CD8-positive, alpha-beta memory T cell (primary cell): ENCODE measurements around the gene GATAD2B. TPM values are rescaled to one million over a fixed set of nuclear protein-coding genes. Genes with fewer than 3 reads are reported as not detected.
"Not testable (repeated sequence)": the region's sequence is repeated elsewhere in the genome, so short reads cannot be mapped to it uniquely, and the experiment has no call there.

Source experiments
- CTCF ChIA-PET: fragments of 350-600 bp; sonication (Branson Sonifier 250); formaldehyde crosslinking; loops from one replicate; lab custom pipeline; 2021; ENCODE audit warnings: antibody characterized with exemption; lab: Charles Lee
- POLR2A ChIA-PET: fragments of 350-600 bp; sonication (Branson Sonifier 250); formaldehyde crosslinking; loops from one replicate; lab custom pipeline; 2021; ENCODE audit warnings: antibody characterized with exemption; lab: Charles Lee
- DNase-seq, 5 donors: peaks; one replicate each; pipeline versions ENCODE4 v3.0.0 to v3.0.0-alpha.2; 2020 to 2022; ENCODE audit warnings: mixed read lengths in 1 of 5
- H3K27ac ChIP-seq: one replicate; pipeline ENCODE4 v1.7.0; 2013; ENCODE audit warnings: low read depth, mild to moderate bottlenecking, low read length, moderate library complexity
- H3K27me3 ChIP-seq: 2 replicates; pipeline ENCODE4 v1.7.0; 2013; ENCODE audit warnings: low read length, mild to moderate bottlenecking; ENCODE audit not compliant: insufficient read depth, poor library complexity, severe bottlenecking
- H3K36me3 ChIP-seq: 2 replicates; pipeline ENCODE4 v1.7.0; 2013; ENCODE audit warnings: mild to moderate bottlenecking, low read length, moderate library complexity; ENCODE audit not compliant: insufficient read depth
- H3K4me1 ChIP-seq: 2 replicates; pipeline ENCODE4 v1.7.0; 2013; ENCODE audit warnings: mild to moderate bottlenecking, low read length, moderate library complexity; ENCODE audit not compliant: insufficient read depth
- H3K4me3 ChIP-seq: 2 replicates; pipeline ENCODE4 v1.7.0; 2013; ENCODE audit warnings: mild to moderate bottlenecking, low read length
- H3K9me3 ChIP-seq: 2 replicates; pipeline ENCODE4 v1.7.0; 2013; ENCODE audit warnings: mild to moderate bottlenecking, low read length
- H3K27ac Mint-ChIP-seq, 8 donors: one replicate each; pipeline ENCODE4 v1.8.0; 2020 to 2021; ENCODE audit warnings: mixed read lengths in 8 of 8, mild to moderate bottlenecking in 6 of 8, inconsistent platforms in 3 of 8, moderate library complexity in 3 of 8
- H3K27me3 Mint-ChIP-seq, 2 donors: one replicate each; pipeline ENCODE4 v1.8.0; 2020 to 2021; ENCODE audit warnings: mixed read lengths in 2 of 2, mild to moderate bottlenecking in 1 of 2, moderate library complexity in 1 of 2
- H3K36me3 Mint-ChIP-seq, 3 donors: one replicate each; pipeline ENCODE4 v1.8.0; 2020 to 2021; ENCODE audit warnings: mixed read lengths in 3 of 3, inconsistent platforms in 1 of 3, mild to moderate bottlenecking in 1 of 3
- H3K4me1 Mint-ChIP-seq, 3 donors: one replicate each; pipeline ENCODE4 v1.8.0; 2020 to 2021; ENCODE audit warnings: mixed read lengths in 3 of 3, inconsistent platforms in 1 of 3, mild to moderate bottlenecking in 1 of 3
- H3K4me3 Mint-ChIP-seq, 7 donors: one replicate each; pipeline ENCODE4 v1.8.0; 2020 to 2021; ENCODE audit warnings: mixed read lengths in 7 of 7, mild to moderate bottlenecking in 6 of 7, moderate library complexity in 4 of 7, inconsistent platforms in 2 of 7
- H3K9me3 Mint-ChIP-seq, 5 donors: one replicate each; pipeline ENCODE4 v1.8.0; 2020 to 2022; ENCODE audit warnings: mixed read lengths in 5 of 5, mild to moderate bottlenecking in 3 of 5, moderate library complexity in 2 of 5, inconsistent platforms in 1 of 5
- polyA plus RNA-seq: library from polyadenylated mRNA; unstranded; fragments of 300-500 nt; fragmentation: Illumina TruSeq; gene quantifications from one replicate; pipeline ENCODE4 v1.2.3, GENCODE V29; 2021
- total RNA-seq, 2 experiments: library from RNA; stranded (reverse); gene quantifications; one replicate each; pipeline ENCODE4 v1.2.3, GENCODE V29; 2021

GATAD2B gene
- total and polyA plus RNA-seq, 3 experiments from 2014 or later, result 5.6 to 71.9 (median 64.9) TPM

DNA sequence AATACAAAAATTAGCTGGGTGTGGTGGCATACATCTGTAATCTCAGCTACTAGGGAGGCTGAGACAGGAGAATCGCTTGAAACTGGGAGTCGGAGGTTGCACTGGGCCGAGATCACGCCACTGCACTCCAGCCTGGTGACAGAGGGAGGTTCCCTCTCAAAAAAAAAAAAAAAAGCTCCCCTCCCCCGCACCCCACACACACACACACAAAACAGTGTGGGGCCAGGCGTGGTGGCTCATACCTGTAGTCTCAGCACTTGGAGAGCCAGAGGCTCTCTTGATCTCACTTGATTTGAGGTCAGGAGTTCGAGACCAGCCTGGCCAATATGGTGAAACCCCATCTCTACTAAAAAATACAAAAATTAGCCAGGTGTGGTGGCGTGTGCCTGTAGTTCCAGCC lies 16.9 kb downstream of the GATAD2B start:
- Mint-ChIP-seq H3K4me1 (peaks cover 30 to 55% (median 33%) of the 10 kb centered on the region in 3 donors), H3K36me3 (peaks cover 8 to 35% (median 8%) of the 10 kb centered on the region in 3 donors), H3K27ac (peak overlapping the region in 1 of 8 donors; percentile 46)
- H3K27ac ChIP-seq, H3K27me3 ChIP-seq, H3K9me3 Mint-ChIP-seq, DNase-seq, H3K9me3 ChIP-seq, H3K4me3 Mint-ChIP-seq, H3K36me3 ChIP-seq, H3K27me3 Mint-ChIP-seq, H3K4me1 ChIP-seq, H3K4me3 ChIP-seq: not testable (repeated sequence)
- ChIA-PET CTCF (interaction anchor here (1.0 kb wide), 1 partner anchor 108 kb away, joined by 3 read pairs; no protein-coding TSS in a partner anchor), POLR2A (interaction anchor here (0.7 kb wide), 1 partner anchor 18 kb away, joined by 8 read pairs; no protein-coding TSS in a partner anchor)

DNA sequence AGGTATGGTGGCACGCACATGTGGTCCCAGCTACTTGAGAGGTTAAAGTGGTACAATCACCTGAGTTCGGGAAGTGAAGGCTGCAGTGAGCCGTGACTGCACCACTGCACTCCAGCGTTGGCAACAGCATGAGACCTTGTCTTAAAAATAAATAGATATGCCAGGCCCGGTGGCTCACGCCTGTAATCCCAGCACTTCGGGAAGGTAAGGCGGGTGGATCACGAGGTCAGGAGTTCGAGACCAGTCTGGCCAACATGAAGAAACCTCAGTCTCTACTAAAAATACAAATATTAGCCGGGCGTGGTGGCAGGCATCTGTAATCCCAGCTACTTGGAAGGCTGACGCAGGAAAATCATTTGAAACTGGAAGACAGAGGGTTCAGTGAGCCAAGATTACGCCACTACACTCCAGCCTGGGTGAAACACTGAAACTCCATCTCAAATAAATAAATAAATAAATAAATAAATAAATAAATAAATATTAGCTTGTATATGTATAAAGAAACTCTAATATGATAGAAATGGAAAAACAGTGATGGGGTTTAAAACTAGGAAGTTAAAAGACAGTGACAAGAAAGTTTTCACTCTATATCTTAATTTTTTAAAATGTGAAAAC lies 18.8 kb downstream of the GATAD2B start:
- H3K4me1 Mint-ChIP-seq, result peaks cover 35 to 59% (median 37%) of the 10 kb centered on the region in 3 donors
- no peaks in the 10 kb centered on the region for H3K9me3 ChIP-seq
- H3K36me3 Mint-ChIP-seq, result peaks cover 8 to 45% (median 10%) of the 10 kb centered on the region in 3 donors
- H3K27me3 ChIP-seq, result no peaks in the 10 kb centered on the region
- H3K27ac ChIP-seq, result no peak overlapping the region
- ChIA-PET CTCF (no interaction called here), POLR2A (no interaction called here)
- H3K4me3 Mint-ChIP-seq, result no peak overlapping the region
- H3K9me3 Mint-ChIP-seq, result no peaks in the 10 kb centered on the region
- no peaks in the 10 kb centered on the region for H3K4me1 ChIP-seq
- peaks cover 3% of the 10 kb centered on the region for H3K36me3 ChIP-seq
- H3K4me3 ChIP-seq, result no peak overlapping the region
- H3K27me3 Mint-ChIP-seq, result no peaks in the 10 kb centered on the region
- H3K27ac Mint-ChIP-seq, result no peak overlapping the region
- no peak for DNase-seq

DNA sequence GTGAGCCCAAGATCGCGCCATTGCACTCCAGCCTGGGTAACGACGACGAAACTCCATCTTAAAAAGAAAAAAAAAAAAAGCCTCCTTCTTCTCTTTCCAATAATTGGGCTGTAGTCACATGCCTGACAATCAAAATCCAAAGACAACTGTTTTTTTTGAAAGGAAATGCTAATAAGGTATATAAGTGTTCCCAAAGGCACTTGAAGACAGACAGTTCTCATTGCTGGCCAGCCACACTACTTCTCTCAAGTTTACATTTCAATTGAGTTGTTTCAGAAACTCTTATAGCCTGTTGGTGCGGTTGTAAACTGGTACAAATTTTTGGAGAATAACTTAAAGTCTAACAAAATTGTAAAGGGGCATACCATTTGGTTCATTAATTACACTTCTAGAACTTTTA lies 23.3 kb downstream of the GATAD2B start:
- Mint-ChIP-seq H3K27me3 (no peaks in the 10 kb centered on the region), H3K9me3 (no peaks in the 10 kb centered on the region), H3K4me3 (no peak overlapping the region), H3K36me3 (peaks cover 0 to 45% (median 2%) of the 10 kb centered on the region in 3 donors), H3K4me1 (peaks cover 25 to 49% (median 39%) of the 10 kb centered on the region in 3 donors), H3K27ac (peak overlapping the region in 2 of 8 donors; percentile 58 to 78)
- Histone ChIP-seq H3K27ac (no peak overlapping the region), H3K4me3 (no peak overlapping the region), H3K36me3 (peaks cover 3% of the 10 kb centered on the region), H3K9me3 (no peaks in the 10 kb centered on the region), H3K4me1 (no peaks in the 10 kb centered on the region), H3K27me3 (no peaks in the 10 kb centered on the region)
- CTCF ChIA-PET, result no interaction called here
- POLR2A ChIA-PET, result no interaction called here
- DNase-seq, result no peak

DNA sequence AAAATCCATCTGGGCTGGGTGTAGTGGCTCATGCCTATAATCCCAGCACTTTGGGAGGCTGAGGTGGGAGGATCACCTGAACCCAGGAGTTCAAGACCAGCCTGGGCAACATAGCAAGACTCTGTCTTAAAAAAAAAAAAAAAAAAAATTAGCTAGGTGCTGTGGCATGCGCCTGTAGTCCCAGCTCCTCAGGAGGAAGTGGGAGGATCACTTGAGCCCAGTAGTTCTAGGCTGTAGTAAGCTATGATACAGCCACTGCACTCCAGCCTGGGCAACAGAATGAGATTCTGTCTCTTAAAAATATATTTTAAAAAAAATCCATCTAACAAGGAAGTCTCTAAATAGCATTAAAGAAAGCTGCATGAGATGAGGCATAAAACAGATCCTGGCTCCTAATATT lies 26.9 kb downstream of the GATAD2B start:
- H3K9me3 Mint-ChIP-seq, H3K27me3 ChIP-seq, H3K4me3 ChIP-seq, CTCF ChIA-PET, POLR2A ChIA-PET, DNase-seq, H3K4me3 Mint-ChIP-seq, H3K27me3 Mint-ChIP-seq, H3K36me3 ChIP-seq, H3K4me1 ChIP-seq, H3K9me3 ChIP-seq, H3K27ac ChIP-seq: not testable (repeated sequence)
- peaks cover 0 to 58% (median 2%) of the 10 kb centered on the region in 3 donors for H3K36me3 Mint-ChIP-seq
- peak overlapping the region in 5 of 8 donors; percentile 9 to 66 (median 57) for H3K27ac Mint-ChIP-seq
- H3K4me1 Mint-ChIP-seq, result peaks cover 22 to 53% (median 28%) of the 10 kb centered on the region in 3 donors

DNA sequence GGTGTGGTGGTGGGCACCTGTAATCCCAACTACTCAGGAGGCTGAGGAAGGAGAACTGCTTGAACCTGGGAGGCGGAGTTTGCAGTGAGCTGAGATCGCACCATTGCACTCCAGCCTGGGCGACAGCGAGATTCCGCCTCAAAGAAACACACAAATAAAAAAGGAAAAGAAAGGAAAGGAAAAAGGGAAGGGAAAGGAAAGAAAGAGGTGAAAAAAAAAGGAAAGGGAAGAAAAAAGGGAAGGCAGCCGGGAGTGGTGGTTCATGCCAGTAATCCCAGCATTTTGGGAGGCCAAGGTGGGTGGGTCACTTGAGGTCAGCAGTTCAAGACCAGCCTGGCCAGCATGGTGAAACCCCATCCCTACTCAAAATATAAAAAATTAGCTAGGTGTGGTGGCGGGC lies 31.7 kb downstream of the GATAD2B start:
- Mint-ChIP-seq H3K27ac (peak overlapping the region in 1 of 8 donors; percentile 75), H3K4me1 (peaks cover 34 to 70% (median 45%) of the 10 kb centered on the region in 3 donors), H3K36me3 (peaks cover 0 to 63% (median 8%) of the 10 kb centered on the region in 3 donors)
- DNase-seq, H3K4me3 Mint-ChIP-seq, H3K27ac ChIP-seq, H3K27me3 ChIP-seq, H3K36me3 ChIP-seq, CTCF ChIA-PET, H3K9me3 ChIP-seq, H3K9me3 Mint-ChIP-seq, POLR2A ChIA-PET, H3K27me3 Mint-ChIP-seq, H3K4me3 ChIP-seq: not testable (repeated sequence)
- peaks cover 17% of the 10 kb centered on the region for H3K4me1 ChIP-seq

DNA sequence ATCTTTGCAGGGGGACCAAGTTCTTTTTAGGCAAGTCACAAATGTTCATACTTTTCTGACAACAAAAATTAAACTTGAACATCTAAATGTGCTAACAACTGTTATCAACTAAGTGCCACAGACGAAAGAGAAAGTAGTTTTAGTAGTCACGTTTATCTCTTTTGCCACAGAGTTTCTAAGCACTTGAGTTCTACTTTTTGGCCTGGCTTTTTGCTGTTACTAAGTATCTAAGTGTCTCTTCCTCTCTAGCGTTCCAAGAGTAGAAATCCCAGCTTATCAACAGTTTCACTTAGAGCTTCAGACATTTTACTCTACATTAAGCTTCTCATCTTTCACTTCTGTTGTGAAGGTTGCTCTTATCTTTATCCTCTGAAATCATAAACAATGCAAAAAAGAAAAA lies 34.2 kb downstream of the GATAD2B start:
- Histone ChIP-seq H3K9me3 (no peaks in the 10 kb centered on the region), H3K27me3 (no peaks in the 10 kb centered on the region), H3K4me1 (peaks cover 17% of the 10 kb centered on the region), H3K36me3 (peaks cover 9% of the 10 kb centered on the region), H3K27ac (no peak overlapping the region), H3K4me3 (no peak overlapping the region)
- H3K4me1 Mint-ChIP-seq, result peaks cover 39 to 65% (median 46%) of the 10 kb centered on the region in 3 donors
- peaks cover 0 to 60% (median 13%) of the 10 kb centered on the region in 3 donors for H3K36me3 Mint-ChIP-seq
- CTCF ChIA-PET, result no interaction called here
- peak overlapping the region in 6 of 7 donors; percentile 1 to 46 (median 30) for H3K4me3 Mint-ChIP-seq
- peak overlapping the region in 7 of 8 donors; percentile 33 to 89 (median 68) for H3K27ac Mint-ChIP-seq
- DNase-seq, result no peak
- H3K9me3 Mint-ChIP-seq, result no peaks in the 10 kb centered on the region
- POLR2A ChIA-PET, result no interaction called here
- no peaks in the 10 kb centered on the region for H3K27me3 Mint-ChIP-seq

DNA sequence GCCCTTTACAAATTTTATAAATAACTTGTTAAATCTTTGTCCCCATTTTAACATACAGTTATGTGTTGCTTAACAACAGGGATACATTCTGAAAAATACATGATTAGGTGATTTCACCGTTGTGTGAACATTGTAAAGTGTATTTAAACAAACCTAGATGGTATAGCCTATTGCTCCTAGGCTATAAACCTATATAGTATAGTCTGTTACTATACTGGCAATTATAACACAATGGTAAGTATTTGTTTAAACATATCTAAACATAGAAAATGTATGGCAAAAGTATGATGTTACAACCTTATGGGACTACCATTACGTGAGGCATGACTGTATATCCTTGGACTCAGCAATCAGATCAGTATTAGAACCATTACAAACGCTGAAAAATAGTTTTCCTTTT lies 36.6 kb downstream of the GATAD2B start:
- ChIA-PET POLR2A (no interaction called here), CTCF (interaction anchor here (0.6 kb wide), 1 partner anchor 29 kb away, joined by 3 read pairs; no protein-coding TSS in a partner anchor)
- Mint-ChIP-seq H3K9me3 (no peaks in the 10 kb centered on the region), H3K4me3 (no peak overlapping the region), H3K27me3 (no peaks in the 10 kb centered on the region), H3K4me1 (peaks cover 33 to 52% (median 46%) of the 10 kb centered on the region in 3 donors), H3K27ac (peak overlapping the region in 1 of 8 donors; percentile 75), H3K36me3 (peaks cover 0 to 45% (median 13%) of the 10 kb centered on the region in 3 donors)
- Histone ChIP-seq H3K27me3 (no peaks in the 10 kb centered on the region), H3K9me3 (no peaks in the 10 kb centered on the region), H3K27ac (no peak overlapping the region), H3K36me3 (peaks cover 9% of the 10 kb centered on the region), H3K4me3 (no peak overlapping the region), H3K4me1 (peaks cover 39% of the 10 kb centered on the region)
- no peak for DNase-seq

DNA sequence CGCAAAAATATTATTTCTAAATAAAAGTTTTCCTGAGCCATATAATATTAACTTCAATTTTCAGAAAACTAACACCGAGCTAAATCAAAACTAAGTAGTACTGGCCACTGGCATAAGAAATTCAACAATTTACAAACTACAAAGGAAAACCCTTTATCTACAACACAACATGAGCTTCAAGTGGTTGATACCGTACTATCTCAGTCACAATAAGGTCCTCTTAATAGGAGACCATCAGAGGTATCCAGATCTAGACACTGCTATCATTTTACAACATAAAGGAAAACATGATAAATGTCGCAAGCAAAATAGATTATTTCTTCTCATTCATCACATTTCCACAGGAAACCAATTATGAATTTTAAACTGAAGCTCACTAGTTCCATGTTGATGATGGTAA lies 39.5 kb downstream of the GATAD2B start:
- Histone ChIP-seq H3K36me3 (no peaks in the 10 kb centered on the region), H3K4me3 (no peak overlapping the region), H3K4me1 (peaks cover 34% of the 10 kb centered on the region), H3K27me3 (no peaks in the 10 kb centered on the region), H3K9me3 (no peaks in the 10 kb centered on the region), H3K27ac (no peak overlapping the region)
- ChIA-PET POLR2A (no interaction called here), CTCF (interaction anchor here (1.1 kb wide), 1 partner anchor 36 kb away, joined by 3 read pairs; no protein-coding TSS in a partner anchor)
- peaks cover 26 to 38% (median 38%) of the 10 kb centered on the region in 3 donors for H3K4me1 Mint-ChIP-seq
- no peak for DNase-seq
- peaks cover 0 to 34% (median 7%) of the 10 kb centered on the region in 3 donors for H3K36me3 Mint-ChIP-seq
- H3K27me3 Mint-ChIP-seq, result no peaks in the 10 kb centered on the region
- no peaks in the 10 kb centered on the region for H3K9me3 Mint-ChIP-seq
- no peak overlapping the region for H3K4me3 Mint-ChIP-seq
- peak overlapping the region in 1 of 8 donors; percentile 7 for H3K27ac Mint-ChIP-seq
